HEK293 (cell line): Measurements from ENCODE around the gene NDUFS1.
"Not testable (repeated sequence)": the region's sequence is repeated elsewhere in the genome, so short reads cannot be mapped to it uniquely, and the experiment has no call there.

Source experiments
- ZBTB7A ChIP-seq: fragments of 450-650 bp; formaldehyde crosslinking; IDR thresholded peaks from 2 replicates; pipeline ENCODE4 v1.5.1; 2016; ENCODE audit warnings: low read depth, missing biosample characterization, missing genetic modification characterization
- ZNF341 ChIP-seq: fragments of 450-650 bp; formaldehyde crosslinking; IDR thresholded peaks from 2 replicates; pipeline ENCODE4; 2016; ENCODE audit warnings: low read depth, missing biosample characterization, missing genetic modification characterization
- TF ChIP-seq, protein P1 (sequence below): fragments of 450-650 bp; formaldehyde crosslinking; IDR thresholded peaks from 2 replicates; pipeline ENCODE4 v1.5.1; 2016; ENCODE audit warnings: missing biosample characterization, missing genetic modification characterization
- TF ChIP-seq, protein P2 (sequence below): fragments of 450-650 bp; formaldehyde crosslinking; optimal IDR thresholded peaks from 2 replicates; pipeline ENCODE3; 2016; ENCODE audit warnings: missing biosample characterization, mild to moderate bottlenecking, missing genetic modification characterization

DNA sequence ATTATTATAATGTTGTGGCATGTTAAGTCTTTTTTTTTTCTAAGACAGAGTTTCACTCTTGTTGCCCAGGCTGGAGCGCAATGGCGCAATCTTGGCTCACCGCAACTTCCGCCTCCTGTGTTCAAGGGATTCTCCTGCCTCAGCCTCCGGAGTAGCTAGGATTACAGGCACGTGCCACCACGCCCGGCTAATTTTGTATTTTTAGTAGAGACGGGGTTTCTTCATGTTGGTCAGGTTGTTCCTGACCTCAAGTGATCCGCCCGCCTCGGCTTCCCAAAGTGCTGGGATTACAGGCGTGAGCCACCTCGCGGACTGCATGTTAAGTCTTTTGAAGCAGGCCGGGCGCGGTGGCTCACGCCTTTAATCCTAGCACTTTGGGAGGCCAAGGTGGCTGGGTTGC is 60.4 kb downstream of the NDUFS1 start:
- TF ChIP-seq, protein P1, sequence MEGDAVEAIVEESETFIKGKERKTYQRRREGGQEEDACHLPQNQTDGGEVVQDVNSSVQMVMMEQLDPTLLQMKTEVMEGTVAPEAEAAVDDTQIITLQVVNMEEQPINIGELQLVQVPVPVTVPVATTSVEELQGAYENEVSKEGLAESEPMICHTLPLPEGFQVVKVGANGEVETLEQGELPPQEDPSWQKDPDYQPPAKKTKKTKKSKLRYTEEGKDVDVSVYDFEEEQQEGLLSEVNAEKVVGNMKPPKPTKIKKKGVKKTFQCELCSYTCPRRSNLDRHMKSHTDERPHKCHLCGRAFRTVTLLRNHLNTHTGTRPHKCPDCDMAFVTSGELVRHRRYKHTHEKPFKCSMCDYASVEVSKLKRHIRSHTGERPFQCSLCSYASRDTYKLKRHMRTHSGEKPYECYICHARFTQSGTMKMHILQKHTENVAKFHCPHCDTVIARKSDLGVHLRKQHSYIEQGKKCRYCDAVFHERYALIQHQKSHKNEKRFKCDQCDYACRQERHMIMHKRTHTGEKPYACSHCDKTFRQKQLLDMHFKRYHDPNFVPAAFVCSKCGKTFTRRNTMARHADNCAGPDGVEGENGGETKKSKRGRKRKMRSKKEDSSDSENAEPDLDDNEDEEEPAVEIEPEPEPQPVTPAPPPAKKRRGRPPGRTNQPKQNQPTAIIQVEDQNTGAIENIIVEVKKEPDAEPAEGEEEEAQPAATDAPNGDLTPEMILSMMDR (tag by site-specific recombination) = not testable (repeated sequence)
- not testable (repeated sequence) for TF ChIP-seq ZNF341, ZBTB7A (tag by site-specific recombination)
- TF ChIP-seq, protein P2, sequence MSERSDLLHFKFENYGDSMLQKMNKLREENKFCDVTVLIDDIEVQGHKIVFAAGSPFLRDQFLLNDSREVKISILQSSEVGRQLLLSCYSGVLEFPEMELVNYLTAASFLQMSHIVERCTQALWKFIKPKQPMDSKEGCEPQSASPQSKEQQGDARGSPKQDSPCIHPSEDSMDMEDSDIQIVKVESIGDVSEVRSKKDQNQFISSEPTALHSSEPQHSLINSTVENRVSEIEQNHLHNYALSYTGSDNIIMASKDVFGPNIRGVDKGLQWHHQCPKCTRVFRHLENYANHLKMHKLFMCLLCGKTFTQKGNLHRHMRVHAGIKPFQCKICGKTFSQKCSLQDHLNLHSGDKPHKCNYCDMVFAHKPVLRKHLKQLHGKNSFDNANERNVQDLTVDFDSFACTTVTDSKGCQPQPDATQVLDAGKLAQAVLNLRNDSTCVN (tag by site-specific recombination) = not testable (repeated sequence)
